T1000 (cell line): ENCODE results near the gene MYRFL.

Experiments
- DNase-seq: peaks from one replicate; lab custom pipeline; 2025; ENCODE audit warnings: mixed read lengths; lab: John Stamatoyannopoulos, UW

MYRFL gene

DNA sequence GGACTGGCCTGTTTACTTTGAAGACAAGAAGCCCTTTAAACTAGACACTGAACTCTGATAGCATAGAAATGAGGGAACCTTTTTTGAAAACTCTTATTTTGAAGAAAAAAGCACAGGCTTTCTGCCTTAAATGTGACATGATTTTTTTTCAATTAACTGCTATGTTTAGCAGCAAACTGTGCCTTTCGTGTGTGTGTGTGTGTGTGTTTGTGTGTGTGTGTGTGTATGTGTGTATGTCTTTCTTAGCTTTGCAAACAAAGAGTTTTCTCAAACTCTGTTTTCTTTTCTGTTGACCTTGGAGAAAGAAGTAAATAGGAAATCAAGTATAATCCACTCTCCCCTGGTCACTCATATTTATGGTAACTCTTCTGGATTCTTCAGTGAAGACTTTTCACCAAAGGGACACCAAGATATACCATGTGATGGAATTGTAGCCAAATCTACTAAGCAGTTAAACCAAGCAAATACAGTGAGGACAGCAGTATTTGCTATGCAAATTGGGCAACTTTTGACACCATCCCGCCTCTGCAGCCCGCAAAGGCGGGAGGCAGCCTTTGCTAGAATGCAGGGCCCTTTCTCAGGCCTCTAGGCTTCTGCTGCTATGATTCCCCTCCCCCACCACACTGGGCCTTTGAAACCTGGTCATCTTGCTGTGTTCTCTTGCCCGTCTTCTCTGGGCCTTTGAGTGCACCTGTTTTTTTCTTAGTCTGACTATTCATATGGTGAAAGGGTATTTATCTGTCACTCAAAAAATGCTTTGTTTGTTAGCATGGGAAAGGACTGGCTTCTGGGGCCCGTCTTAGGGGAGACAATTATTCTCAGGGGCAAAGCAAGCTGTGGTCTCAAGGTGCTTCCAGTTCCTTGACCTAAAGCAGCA is 107.9 kb downstream of the MYRFL start:
- no peak for DNase-seq

GRCh38 chr12:69934011-69934410 is 109.0 kb downstream of the MYRFL start:
- DNase-seq, result no peak

- DNase-seq, result no peak
These were observed 110.6 kb downstream of the MYRFL start for GRCh38 chr12:69935651-69936100.

DNA sequence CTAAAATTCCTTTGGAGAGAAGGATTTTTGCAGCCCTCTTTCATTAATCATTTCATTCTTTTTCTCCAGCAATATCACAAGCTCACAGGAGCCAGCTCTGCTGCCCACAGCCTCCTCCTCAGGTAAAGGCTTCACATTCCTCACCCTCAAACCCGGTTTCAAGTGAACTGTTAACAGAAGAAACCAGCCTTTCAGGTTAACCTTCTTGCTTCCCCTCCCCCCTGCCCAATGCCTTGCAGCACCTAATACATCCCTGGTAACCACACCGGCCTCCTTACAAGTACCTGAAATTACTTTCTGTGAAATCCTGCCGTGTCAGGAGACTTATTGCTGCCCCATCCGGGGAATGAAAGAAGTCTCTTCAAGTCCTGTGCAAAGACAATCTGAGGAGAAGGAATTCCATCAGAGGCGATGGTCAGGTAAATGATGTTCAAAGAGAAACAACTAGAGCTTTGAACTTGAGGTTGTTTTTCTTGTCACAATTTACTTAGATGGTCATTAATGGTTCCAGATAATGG is 111.2 kb downstream of the MYRFL start:
- no peak for DNase-seq

- DNase-seq, result no peak
These were observed 111.7 kb downstream of the MYRFL start for GRCh38 chr12:69936766-69937165.

DNA sequence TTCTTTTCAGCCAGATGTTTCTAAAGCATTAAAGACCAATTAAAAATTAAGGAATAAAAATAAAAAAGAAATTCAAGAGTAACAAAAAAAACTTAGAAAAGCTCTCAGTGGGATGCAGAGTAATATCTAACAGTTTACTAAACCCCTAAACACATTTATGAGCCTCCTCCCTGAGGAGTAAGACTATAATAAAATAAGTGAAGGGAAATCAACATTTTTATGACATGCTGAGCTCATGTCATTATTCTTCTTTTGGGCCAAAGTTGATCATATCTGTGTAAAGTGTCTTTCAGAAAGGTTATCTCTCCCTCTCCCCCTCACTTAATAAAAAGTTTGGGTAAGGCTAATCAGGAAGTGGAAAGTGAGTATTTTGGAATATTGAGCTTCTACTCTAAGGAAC is 122.1 kb downstream of the MYRFL start:
- no peak for DNase-seq

DNA sequence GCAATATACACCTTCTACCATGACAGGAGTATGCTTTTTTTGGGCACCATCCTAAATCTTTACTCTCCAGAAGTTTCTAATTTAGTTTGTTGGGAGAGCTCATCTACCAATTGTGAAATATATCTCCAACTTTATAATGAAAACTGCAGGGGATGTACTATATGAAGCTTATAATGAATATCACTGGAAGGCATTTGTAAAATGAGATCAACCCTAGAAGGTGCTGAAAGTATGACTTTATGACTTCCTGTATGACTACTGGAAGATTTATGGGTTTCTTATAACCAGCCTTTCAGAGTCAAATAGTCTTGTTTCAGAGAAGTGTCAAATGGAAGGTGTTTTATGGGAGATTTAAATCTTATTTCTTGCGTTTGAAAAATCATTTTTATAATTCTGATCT is 122.9 kb downstream of the MYRFL start:
- no peak for DNase-seq

DNA sequence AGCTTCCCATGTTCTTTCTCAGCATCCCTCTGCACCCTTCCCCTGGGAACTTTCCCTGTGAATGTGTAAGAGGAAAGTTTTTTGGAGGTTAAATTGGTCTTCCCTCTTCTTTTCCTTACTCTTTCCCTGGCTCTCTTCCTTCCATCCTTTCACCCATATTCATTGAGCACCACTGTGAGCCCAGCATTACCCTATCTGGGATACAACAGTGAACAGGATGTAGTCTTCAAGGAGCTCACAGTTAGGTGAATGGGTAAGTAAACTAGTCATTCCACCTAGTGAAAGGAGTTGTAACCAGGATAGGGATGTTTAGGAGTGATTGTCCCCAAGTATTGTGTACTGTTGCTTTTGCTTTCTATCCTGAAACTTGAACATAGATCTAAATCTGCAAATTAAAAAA is 123.8 kb downstream of the MYRFL start:
- no peak for DNase-seq

DNA sequence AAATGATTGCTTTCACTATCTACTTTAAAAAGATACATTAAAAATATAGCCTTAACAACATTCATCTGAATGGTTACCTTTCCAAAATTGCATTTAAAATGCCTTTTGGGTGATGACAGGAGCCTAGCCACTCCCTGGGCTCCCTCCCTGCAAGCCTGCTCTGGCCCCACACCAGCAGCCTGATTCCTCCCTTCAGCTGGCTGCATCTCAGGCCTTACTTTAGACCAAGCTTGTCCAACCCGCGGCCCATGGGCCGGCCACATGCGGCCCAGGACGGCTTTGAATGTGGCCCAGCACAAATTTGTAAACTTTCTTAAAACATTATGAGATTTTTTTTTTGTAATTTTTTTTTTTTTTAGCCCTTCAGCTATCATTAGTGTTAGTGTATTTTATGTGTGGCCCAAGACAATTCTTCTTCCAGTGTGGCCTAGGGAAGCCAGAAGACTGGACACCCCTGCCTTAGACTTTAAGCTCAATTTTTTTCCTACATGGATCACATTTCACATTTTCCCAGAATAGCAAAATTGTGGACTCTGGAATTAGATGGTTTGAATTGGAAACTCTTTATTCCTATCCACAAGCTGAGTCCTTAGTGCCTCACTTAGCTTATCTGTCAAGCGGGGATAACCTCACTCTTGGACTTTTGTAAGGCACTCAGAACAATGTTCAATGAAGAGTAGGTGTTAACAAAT is 124.4 kb downstream of the MYRFL start:
- DNase-seq, result no peak

- no peak for DNase-seq
These were observed 126.1 kb downstream of the MYRFL start for GRCh38 chr12:69951108-69951507.

DNA sequence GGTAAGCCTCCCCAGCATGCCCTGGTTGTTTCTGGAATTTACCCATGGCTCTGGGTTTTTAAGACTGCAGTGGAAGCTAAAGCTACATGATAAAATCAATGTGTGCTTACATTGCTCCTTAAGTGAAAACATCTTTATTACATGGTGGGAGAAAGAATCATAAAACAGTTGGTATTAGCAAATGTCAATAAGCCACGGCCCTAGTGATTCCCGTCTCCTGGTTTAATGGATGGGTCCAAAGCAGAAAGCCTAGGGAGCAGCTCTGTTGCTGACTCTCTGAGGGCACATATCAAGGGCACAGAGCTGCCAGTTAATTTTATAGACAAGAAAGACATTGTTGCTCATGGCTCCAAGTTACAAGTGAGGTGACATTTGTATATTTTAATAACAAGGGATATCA is 127.9 kb downstream of the MYRFL start:
- DNase-seq, result no peak

GRCh38 chr12:69961246-69961645 is 136.2 kb downstream of the MYRFL start:
- DNase-seq, result no peak

- peak; percentile 93 for DNase-seq
These were observed 141.4 kb downstream of the MYRFL start for GRCh38 chr12:69966409-69966808.

GRCh38 chr12:69966839-69967238 is 141.8 kb downstream of the MYRFL start:
- DNase-seq, result peak; percentile 71

- no peak for DNase-seq
These were observed 144.0 kb downstream of the MYRFL start for GRCh38 chr12:69969011-69969410.

- no peak for DNase-seq
These were observed 147.1 kb downstream of the MYRFL start for GRCh38 chr12:69972136-69972535.

DNA sequence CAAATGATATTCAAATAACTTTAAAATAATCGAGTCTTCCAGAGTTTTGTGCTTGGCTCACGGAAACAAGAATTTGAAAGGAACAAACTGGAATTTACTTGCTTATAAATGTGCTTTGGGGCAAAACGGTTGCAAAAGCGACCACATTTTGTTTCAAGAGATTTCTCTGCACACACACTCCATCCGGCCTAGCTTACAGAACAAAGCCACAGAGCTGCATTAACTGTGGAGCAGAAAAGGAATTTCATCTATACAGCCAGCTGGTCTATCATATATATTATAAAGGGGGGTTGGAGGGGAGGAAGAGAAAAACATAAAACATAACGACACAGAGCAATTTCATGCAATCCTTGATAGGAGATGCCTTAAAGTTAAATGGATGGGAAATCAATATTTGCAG is 153.0 kb downstream of the MYRFL start:
- DNase-seq, result no peak

DNA sequence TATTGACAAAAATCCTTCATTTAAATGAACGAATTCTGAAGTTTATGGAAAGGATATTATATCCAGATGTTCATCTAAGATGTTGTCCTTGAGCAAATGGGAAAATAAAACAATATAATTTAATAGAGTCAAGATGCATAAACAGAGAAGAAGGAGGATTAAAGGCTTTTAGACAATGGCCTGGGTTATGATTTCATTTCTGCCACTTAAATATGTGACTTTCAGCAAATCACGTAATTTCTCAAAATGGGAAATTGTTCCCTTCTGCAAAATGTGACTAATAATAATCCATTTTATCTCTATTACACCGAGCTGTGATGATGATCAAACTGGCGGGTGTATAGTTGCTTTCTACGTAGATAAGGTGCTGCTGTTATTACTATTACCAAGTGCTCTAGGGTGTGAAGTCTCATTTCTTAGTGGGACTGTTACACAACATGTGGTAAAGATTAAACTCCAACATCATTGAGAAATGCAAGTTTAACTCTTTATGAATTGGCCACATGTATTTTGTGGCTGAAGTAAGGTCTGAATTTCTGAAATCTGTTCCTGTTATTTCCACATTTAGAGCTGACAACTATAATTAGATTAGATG is 157.0 kb downstream of the MYRFL start:
- no peak for DNase-seq

DNA sequence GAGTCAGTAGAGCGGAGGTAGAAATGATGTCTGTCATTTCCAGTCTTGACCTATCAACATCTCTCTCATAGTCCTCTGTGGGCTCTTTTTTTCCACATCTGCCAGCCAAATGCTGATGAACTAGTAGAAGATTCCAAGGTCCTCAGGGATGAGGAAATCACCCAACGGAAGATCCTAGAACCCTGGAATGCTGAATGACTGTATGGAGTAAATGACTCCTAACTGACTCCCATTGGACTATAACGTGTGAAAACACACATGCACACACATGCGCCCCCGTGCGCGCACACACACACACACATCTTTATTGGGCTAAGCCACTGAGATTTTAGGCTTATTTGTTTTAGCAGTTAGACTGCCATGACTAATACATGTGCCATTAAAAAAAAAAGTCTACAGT is 159.2 kb downstream of the MYRFL start:
- DNase-seq, result no peak

DNA sequence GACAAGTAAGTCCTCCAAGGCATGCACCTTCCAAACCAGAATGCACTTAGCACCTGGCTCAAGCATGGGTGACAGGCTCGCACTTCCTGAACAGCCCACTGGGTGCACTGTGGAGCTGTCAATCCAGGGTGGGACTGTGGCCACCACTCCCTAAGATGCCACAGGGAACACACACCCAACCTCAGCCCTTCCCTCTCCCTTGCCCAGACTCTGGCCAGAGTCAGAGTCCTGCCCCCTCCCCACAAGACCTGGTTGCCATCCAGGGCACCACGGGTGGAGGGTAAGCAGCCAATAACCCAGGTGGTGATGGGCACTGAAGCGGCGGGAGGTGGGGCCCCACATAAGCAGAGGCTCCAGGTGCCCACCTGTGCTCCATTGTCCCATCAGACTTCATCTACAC is 160.6 kb downstream of the MYRFL start:
- no peak for DNase-seq

GRCh38 chr12:69986114-69986513 is 161.1 kb downstream of the MYRFL start:
- no peak for DNase-seq

- peak; percentile 85 for DNase-seq
These were observed 162.6 kb downstream of the MYRFL start for GRCh38 chr12:69987579-69988091.
